ENCODE data around the gene NMS. TPM values are rescaled to one million over a fixed set of nuclear protein-coding genes. Genes with fewer than 3 reads are reported as not detected.

Gene NMS
- total and polyA plus RNA-seq, 10 of the 15 experiments (the other 5 are each of a cell fraction or from before 2014, with no cell fraction given): not detected

DNA sequence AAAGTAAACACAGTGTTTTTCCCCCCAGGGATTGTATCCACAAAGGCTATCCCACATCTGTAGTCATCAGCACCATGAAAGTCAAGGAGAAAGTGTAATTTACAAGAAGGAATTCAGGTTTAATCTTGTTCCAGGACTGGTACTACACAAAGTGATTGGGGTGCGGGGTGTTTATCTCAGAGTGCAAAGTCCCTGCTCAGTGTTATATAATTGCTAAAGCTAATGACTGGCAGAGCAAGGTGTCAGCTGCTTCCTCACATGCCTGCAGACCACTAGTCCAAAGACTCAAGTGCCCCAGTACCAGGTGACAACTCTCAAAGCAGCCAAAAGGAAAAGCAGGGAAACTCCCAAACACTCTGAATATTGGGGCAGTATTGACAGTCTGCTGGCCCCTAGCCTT, 52.1 kb downstream of the NMS start (continued):
- TF ChIP-seq, protein P1, sequence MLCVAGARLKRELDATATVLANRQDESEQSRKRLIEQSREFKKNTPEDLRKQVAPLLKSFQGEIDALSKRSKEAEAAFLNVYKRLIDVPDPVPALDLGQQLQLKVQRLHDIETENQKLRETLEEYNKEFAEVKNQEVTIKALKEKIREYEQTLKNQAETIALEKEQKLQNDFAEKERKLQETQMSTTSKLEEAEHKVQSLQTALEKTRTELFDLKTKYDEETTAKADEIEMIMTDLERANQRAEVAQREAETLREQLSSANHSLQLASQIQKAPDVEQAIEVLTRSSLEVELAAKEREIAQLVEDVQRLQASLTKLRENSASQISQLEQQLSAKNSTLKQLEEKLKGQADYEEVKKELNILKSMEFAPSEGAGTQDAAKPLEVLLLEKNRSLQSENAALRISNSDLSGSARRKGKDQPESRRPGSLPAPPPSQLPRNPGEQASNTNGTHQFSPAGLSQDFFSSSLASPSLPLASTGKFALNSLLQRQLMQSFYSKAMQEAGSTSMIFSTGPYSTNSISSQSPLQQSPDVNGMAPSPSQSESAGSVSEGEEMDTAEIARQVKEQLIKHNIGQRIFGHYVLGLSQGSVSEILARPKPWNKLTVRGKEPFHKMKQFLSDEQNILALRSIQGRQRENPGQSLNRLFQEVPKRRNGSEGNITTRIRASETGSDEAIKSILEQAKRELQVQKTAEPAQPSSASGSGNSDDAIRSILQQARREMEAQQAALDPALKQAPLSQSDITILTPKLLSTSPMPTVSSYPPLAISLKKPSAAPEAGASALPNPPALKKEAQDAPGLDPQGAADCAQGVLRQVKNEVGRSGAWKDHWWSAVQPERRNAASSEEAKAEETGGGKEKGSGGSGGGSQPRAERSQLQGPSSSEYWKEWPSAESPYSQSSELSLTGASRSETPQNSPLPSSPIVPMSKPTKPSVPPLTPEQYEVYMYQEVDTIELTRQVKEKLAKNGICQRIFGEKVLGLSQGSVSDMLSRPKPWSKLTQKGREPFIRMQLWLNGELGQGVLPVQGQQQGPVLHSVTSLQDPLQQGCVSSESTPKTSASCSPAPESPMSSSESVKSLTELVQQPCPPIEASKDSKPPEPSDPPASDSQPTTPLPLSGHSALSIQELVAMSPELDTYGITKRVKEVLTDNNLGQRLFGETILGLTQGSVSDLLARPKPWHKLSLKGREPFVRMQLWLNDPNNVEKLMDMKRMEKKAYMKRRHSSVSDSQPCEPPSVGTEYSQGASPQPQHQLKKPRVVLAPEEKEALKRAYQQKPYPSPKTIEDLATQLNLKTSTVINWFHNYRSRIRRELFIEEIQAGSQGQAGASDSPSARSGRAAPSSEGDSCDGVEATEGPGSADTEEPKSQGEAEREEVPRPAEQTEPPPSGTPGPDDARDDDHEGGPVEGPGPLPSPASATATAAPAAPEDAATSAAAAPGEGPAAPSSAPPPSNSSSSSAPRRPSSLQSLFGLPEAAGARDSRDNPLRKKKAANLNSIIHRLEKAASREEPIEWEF (IDR thresholded peaks at IDR 0.05; ENCODE audit: insufficient replicate concordance, low read depth, low read length): no peak
- TF ChIP-seq, protein P2, sequence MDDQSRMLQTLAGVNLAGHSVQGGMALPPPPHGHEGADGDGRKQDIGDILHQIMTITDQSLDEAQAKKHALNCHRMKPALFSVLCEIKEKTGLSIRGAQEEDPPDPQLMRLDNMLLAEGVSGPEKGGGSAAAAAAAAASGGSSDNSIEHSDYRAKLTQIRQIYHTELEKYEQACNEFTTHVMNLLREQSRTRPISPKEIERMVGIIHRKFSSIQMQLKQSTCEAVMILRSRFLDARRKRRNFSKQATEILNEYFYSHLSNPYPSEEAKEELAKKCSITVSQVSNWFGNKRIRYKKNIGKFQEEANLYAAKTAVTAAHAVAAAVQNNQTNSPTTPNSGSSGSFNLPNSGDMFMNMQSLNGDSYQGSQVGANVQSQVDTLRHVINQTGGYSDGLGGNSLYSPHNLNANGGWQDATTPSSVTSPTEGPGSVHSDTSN (IDR thresholded peaks at IDR 0.05; ENCODE audit: insufficient replicate concordance, low read depth, low read length): no peak
- TF ChIP-seq ATF7 (IDR thresholded peaks at IDR 0.05; ENCODE audit: low read depth): no peak
- no peak for TF ChIP-seq FOS (IDR thresholded peaks at IDR 0.05; ENCODE audit: borderline replicate concordance, extremely low read depth, insufficient read length)
- TF ChIP-seq, protein P3, sequence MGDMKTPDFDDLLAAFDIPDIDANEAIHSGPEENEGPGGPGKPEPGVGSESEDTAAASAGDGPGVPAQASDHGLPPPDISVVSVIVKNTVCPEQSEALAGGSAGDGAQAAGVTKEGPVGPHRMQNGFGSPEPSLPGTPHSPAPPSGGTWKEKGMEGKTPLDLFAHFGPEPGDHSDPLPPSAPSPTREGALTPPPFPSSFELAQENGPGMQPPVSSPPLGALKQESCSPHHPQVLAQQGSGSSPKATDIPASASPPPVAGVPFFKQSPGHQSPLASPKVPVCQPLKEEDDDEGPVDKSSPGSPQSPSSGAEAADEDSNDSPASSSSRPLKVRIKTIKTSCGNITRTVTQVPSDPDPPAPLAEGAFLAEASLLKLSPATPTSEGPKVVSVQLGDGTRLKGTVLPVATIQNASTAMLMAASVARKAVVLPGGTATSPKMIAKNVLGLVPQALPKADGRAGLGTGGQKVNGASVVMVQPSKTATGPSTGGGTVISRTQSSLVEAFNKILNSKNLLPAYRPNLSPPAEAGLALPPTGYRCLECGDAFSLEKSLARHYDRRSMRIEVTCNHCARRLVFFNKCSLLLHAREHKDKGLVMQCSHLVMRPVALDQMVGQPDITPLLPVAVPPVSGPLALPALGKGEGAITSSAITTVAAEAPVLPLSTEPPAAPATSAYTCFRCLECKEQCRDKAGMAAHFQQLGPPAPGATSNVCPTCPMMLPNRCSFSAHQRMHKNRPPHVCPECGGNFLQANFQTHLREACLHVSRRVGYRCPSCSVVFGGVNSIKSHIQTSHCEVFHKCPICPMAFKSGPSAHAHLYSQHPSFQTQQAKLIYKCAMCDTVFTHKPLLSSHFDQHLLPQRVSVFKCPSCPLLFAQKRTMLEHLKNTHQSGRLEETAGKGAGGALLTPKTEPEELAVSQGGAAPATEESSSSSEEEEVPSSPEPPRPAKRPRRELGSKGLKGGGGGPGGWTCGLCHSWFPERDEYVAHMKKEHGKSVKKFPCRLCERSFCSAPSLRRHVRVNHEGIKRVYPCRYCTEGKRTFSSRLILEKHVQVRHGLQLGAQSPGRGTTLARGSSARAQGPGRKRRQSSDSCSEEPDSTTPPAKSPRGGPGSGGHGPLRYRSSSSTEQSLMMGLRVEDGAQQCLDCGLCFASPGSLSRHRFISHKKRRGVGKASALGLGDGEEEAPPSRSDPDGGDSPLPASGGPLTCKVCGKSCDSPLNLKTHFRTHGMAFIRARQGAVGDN (IDR thresholded peaks at IDR 0.05): no peak
- TF ChIP-seq NFYB (IDR thresholded peaks at IDR 0.05; ENCODE audit: insufficient read depth, low read depth, low read length): no peak
- TF ChIP-seq, protein P4, sequence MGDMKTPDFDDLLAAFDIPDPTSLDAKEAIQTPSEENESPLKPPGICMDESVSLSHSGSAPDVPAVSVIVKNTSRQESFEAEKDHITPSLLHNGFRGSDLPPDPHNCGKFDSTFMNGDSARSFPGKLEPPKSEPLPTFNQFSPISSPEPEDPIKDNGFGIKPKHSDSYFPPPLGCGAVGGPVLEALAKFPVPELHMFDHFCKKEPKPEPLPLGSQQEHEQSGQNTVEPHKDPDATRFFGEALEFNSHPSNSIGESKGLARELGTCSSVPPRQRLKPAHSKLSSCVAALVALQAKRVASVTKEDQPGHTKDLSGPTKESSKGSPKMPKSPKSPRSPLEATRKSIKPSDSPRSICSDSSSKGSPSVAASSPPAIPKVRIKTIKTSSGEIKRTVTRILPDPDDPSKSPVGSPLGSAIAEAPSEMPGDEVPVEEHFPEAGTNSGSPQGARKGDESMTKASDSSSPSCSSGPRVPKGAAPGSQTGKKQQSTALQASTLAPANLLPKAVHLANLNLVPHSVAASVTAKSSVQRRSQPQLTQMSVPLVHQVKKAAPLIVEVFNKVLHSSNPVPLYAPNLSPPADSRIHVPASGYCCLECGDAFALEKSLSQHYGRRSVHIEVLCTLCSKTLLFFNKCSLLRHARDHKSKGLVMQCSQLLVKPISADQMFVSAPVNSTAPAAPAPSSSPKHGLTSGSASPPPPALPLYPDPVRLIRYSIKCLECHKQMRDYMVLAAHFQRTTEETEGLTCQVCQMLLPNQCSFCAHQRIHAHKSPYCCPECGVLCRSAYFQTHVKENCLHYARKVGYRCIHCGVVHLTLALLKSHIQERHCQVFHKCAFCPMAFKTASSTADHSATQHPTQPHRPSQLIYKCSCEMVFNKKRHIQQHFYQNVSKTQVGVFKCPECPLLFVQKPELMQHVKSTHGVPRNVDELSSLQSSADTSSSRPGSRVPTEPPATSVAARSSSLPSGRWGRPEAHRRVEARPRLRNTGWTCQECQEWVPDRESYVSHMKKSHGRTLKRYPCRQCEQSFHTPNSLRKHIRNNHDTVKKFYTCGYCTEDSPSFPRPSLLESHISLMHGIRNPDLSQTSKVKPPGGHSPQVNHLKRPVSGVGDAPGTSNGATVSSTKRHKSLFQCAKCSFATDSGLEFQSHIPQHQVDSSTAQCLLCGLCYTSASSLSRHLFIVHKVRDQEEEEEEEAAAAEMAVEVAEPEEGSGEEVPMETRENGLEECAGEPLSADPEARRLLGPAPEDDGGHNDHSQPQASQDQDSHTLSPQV (IDR thresholded peaks at IDR 0.05): no peak
